NCI-H187 treated with DMSO at 0.1 percent for 48 hours (cell line): ENCODE results near the gene RPL21.
"Not testable (repeated sequence)": the region's sequence is repeated elsewhere in the genome, so short reads cannot be mapped to it uniquely, and the experiment has no call there.

Source experiments
- DNase-seq: peaks from one replicate; lab custom pipeline; 2025; lab: John Stamatoyannopoulos, UW

RPL21 gene

GRCh38 chr13:27289011-27289665 is 37.8 kb downstream of the RPL21 start:
- no peak for DNase-seq

DNA sequence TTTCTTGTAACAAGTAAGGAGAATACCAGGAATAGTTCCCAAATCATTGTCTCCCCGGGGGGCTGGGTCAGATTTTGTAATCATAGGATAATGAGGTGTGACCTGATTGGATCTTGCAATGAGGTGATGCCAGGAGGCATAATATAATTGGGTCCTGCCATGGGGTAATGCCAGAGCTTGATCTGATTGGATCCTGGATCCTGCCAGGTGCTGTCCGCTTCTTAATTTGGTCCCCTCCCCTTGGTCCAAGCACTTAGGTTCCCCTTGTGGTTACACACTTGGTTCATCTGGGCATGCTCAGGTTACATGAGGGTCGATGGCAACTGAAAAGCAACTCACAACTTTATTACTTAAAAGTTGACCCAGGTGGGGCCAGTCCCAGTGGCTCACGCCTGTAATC is 39.4 kb downstream of the RPL21 start:
- no peak for DNase-seq

GRCh38 chr13:27291967-27292366 is 40.6 kb downstream of the RPL21 start:
- not testable (repeated sequence) for DNase-seq

DNA sequence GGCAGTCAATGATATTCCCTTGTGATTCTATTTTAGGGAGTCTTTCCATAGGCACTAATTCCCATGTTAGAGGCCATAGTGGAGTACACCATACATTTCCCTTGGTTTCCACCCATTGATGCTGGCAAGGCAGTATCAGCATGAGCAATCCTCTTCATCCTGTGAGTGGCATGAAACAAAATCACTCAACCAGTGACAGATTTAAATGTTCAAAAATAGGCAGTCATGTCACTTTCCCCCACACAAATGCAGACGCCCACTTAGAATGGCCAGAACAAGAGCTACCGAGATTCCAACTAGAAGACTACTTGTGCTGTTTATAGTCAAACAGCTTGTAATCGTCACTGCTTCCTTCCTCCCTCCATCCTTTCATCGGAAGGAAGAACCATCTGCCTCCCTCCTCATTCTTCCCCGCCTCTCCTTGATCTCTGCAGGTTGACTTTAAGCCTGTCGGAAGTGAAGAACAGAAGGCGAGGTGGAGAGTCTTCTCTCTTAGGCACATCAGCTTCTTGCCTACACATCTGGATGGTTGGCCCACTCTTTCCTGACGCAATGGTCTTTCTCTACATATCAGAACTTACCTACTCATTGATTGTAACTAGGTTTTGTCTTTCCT is 41.8 kb downstream of the RPL21 start:
- DNase-seq = no peak

- no peak for DNase-seq
Observed at GRCh38 chr13:27293873-27294515, 42.6 kb downstream of the RPL21 start.

DNA sequence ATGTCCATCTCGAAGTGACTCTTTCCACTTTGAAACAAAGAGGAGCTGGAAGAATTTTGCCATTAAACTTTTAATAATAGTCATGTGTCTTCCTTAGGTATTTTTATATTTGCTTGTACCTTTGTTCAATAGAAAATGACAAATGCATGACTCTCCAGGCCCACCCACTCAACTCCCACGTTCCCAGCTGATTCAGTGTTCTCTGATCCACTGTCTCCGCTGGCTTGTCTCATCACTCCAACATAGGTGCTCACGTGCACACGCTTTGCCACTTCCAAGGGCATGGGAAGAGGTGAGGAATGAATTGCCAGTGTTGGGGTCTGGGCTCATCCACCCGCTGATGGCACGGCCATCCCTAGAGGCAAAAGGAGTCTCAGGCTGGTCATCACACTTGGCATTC is 43.7 kb downstream of the RPL21 start:
- DNase-seq = no peak

DNA sequence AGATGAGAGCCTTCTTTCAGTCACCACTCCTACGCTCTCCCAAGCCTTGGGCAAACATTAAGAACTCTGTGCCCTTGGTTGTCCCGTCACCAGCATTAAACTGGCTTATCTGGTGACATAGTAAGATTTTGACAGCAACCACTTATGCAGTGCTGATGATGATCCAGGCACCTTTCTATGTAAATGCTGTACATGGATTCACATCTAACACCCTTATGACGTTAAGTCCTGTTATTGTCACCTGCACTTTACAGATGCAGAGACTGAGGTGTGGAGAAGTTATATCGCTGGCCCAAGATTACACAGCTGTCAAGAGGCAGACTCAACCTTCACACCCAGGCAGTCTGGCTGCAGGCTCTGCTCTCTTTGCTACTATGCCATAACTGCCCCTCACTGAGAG is 44.3 kb downstream of the RPL21 start:
- no peak for DNase-seq

DNA sequence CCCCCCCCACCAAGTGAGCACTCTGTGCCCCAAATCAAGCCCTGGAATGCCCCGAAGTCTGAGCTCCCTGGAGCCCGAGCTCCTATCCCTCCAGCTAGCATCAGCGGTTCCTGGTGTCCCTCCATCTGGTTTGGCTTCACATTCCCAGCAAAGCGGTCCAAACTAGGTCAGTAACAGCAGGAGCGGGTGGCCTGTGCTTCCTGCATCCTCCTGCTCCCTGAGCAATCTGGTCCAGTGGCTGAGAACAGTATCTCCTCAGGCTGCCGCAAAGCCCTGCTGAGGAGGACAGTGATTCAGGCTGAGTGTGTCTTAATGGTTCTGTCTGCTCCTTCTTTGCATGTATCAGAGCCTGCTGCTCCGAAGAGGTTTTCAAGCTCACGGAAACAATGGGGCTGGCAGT is 45.1 kb downstream of the RPL21 start:
- no peak for DNase-seq

- no peak for DNase-seq
Observed at GRCh38 chr13:27298849-27299248, 47.5 kb downstream of the RPL21 start.

DNA sequence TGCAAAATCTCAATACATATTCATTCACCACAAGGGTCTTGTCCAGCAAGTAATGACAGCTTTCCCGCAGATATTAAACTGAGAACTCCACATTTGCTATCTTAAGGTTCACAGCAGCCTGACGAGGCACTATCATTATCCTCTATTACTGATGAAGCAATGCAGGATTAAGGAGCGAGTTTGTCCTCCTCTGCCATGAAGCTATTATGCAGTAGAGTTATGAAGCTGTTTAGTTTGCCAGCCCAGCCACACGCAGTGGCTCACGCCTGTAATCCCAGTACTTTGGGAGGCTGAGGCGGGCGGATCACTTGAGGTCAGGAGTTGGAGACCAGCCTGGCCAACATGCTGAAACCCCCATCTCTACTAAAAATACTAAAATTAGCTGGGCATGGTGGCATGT is 49.0 kb downstream of the RPL21 start:
- not testable (repeated sequence) for DNase-seq

GRCh38 chr13:27300941-27301586 is 49.7 kb downstream of the RPL21 start:
- no peak for DNase-seq

GRCh38 chr13:27302643-27303262 is 51.4 kb downstream of the RPL21 start:
- DNase-seq = no peak

- DNase-seq = no peak
Observed at GRCh38 chr13:27304099-27304498, 52.7 kb downstream of the RPL21 start.

GRCh38 chr13:27304611-27305010 is 53.3 kb downstream of the RPL21 start:
- no peak for DNase-seq
